ENCODE measurements around the gene SSX2IP.

SSX2IP gene

GRCh38 chr1:84712276-84712874 lies 22.1 kb upstream of the SSX2IP start:
- H3K4me3 ChIP-seq (ENCODE audit: low read length): no peak overlapping the region
- no peak for DNase-seq (ENCODE audit: low read depth, low spot score)

- no peak overlapping the region for H3K4me3 ChIP-seq (ENCODE audit: low read length)
- DNase-seq (ENCODE audit: low read depth, low spot score): no peak
Measured at GRCh38 chr1:84711869-84712268, 21.6 kb upstream of the SSX2IP start.

GRCh38 chr1:84711121-84711520 lies 20.9 kb upstream of the SSX2IP start:
- DNase-seq (ENCODE audit: low read depth, low spot score): no peak
- no peak overlapping the region for H3K4me3 ChIP-seq (ENCODE audit: low read length)

DNA sequence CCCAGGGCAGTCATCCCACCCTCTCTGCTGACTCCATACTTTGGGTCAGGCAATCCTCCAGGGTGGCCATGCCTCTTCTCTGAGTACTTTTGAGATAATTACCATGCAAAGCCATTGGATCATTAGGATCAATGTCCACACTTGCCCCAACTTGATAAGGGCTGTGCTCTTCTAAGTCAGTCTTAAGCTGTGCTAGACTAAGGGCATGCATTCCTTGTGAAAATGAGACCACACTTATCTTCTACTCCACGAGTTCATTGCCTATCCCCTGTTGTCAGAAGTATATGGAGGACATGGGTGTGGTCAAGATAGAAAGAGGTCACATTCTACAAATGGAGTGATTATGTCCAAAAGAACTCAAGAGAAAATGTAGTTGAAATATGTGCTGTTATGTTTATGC lies 18.9 kb upstream of the SSX2IP start:
- DNase-seq (ENCODE audit: low read depth, low spot score): no peak
- H3K4me3 ChIP-seq (ENCODE audit: low read length): no peak overlapping the region

- no peak for DNase-seq (ENCODE audit: low read depth, low spot score)
- H3K4me3 ChIP-seq (ENCODE audit: low read length): no peak overlapping the region
Measured at GRCh38 chr1:84708031-84708430, 17.8 kb upstream of the SSX2IP start.

DNA sequence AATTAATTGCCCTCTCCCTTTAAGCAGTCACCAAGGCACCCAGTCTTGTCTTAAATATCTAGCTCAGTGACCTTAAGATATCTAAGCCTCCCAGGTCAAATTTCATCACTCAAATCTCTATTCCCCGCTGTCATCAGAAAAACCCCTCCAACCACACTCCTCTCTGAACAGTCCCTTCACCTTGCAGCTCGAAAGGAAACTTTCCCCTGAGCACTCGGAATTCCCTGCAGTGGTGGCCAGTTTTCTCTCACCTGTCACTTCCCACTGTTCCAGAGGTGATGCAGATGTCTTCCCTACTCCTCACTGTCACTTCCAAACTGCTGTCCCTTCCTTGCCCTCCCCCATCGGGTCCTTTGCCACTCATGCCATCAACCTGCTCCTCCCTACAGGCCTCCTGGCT lies 15.3 kb upstream of the SSX2IP start:
- no peak for DNase-seq (ENCODE audit: low read depth, low spot score)
- no peak overlapping the region for H3K4me3 ChIP-seq (ENCODE audit: low read length)

- H3K4me3 ChIP-seq (ENCODE audit: low read length): no peak overlapping the region
- no peak for DNase-seq (ENCODE audit: low read depth, low spot score)
Measured at GRCh38 chr1:84704872-84705417, 14.7 kb upstream of the SSX2IP start.

DNA sequence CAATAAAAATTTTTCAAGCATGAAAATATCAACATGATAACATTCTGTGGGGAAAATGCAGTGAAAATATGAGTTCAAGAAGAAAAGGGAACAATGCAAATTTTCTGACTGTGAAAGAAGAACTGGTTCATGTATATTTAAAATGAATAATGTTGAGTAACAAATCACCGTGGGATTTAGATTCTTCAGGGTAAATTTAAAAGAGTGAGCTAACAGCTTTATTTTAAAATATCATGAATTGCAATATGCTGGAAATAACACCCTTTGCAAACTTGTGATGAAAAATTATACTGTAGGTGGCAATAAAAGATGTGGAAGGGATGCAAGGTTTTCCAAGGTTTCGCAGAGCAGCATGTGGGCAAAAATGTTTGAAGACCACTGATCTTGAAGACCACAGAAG lies 13.2 kb upstream of the SSX2IP start:
- no peak overlapping the region for H3K4me3 ChIP-seq (ENCODE audit: low read length)
- no peak for DNase-seq (ENCODE audit: low read depth, low spot score)

GRCh38 chr1:84702143-84702542 lies 11.9 kb upstream of the SSX2IP start:
- DNase-seq (ENCODE audit: low read depth, low spot score): no peak

GRCh38 chr1:84701376-84701775 lies 11.1 kb upstream of the SSX2IP start:
- no peak overlapping the region for H3K4me3 ChIP-seq (ENCODE audit: low read length)
- no peak for DNase-seq (ENCODE audit: low read depth, low spot score)

More at GRCh38 chr1:84702143-84702542, 11.9 kb upstream of the SSX2IP start:
- no peak overlapping the region for H3K4me3 ChIP-seq (ENCODE audit: low read length)

DNA sequence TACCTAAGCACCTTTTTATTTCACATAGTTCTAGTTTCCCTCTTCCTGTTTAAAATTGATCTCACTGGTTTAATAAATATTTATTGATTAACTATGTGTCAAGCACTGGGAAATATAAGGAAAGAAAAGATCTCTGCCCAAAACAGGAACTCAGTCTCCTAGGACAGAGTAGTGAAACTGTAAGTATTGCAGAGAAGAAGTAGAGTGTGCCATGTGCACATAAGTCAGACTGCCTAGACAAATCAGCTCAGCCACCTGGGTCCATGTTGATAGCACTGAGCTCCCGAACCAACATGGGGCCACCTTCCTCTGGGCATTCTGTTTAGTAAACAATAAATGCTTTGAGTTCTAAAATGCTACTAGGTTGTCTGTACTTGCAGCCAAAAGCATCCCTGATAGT lies 9.8 kb upstream of the SSX2IP start:
- H3K4me3 ChIP-seq (ENCODE audit: low read length): no peak overlapping the region
- DNase-seq (ENCODE audit: low read depth, low spot score): no peak

- no peak overlapping the region for H3K4me3 ChIP-seq (ENCODE audit: low read length)
- no peak for DNase-seq (ENCODE audit: low read depth, low spot score)
Measured at GRCh38 chr1:84698151-84699110, 8.2 kb upstream of the SSX2IP start.

- no peak for DNase-seq (ENCODE audit: low read depth, low spot score)
Measured at GRCh38 chr1:84693785-84694184, 3.5 kb upstream of the SSX2IP start.

DNA sequence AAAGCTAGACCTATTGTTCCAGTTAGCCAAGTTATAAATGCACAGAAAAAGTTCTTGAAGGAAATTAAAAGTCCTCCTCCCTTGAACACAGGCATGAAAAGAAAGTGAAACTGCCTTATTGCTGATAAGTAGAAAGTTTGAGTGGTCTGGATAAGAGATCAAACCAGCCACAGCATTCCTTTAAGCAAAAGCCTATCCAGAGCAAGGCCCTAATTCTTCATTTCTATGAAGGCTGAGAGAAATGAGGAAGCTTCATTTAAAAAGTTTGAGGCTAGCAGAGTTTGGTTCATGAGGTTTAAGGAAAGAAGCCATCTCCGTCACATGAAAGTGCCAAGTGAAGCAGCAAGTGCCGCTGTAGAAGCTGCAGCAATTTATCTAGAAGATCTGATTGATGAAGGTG lies 2.7 kb upstream of the SSX2IP start:
- peak overlapping the region; percentile 26 for H3K4me3 ChIP-seq (ENCODE audit: low read length)
- DNase-seq (ENCODE audit: low read depth, low spot score): peak; percentile 57

More at GRCh38 chr1:84693785-84694184, 3.5 kb upstream of the SSX2IP start:
- H3K4me3 ChIP-seq (ENCODE audit: low read length): no peak overlapping the region

DNA sequence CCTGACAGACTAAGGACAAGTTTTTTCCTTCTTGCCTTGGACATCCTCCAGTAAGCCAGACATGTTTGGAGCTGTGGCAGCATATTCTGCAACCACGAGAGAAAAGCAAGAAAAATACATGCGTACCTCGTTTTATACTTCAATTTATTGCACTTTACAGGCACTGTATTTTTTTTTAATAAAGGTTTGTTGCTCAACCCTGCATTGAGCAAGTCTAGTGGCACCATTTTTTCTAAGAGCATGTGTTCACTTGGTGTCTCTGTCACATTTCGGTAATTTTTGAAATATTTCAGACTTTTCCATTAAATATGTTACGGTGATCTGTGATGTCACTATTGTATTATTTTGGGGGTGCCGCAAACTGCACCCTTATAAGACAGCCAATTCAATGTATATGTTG lies 2.1 kb upstream of the SSX2IP start:
- no peak for DNase-seq (ENCODE audit: low read depth, low spot score)
- H3K4me3 ChIP-seq (ENCODE audit: low read length): peak overlapping the region; percentile 26; the same call in 1 of the 2 replicates

DNA sequence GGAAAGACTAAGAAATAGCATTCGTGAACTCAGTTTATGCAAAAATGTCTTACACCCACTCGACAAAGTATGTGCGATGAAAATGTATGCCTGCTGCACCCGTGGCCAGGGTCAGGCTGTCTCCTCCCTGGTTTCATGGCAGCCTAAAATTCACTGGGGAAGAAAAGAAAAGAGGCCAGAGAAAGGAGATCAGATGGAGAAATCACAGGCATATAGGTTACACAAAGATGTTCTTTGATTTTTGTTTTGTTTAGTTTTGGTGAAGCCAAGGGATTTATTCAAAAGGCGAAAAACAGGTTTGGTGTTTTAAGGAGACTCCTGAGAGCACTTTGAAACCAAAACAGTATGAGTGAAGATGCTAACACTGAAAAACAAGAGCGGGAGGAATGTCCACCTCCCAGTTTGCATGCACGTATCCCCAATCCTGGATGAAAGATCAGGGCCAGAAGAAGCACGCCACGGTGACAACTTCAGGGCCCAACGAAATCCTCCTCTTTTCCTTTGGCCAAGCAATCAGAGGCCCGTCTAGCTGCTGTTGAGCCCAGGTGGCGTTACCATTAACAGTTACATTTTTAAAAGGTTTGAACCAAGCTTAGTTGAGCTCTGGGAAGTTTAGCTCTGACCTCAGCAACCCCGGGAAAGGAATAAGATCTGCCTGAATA lies 992 bp upstream of the SSX2IP start:
- peak overlapping the region; percentile 63 for H3K4me3 ChIP-seq (ENCODE audit: low read length)
- DNase-seq (ENCODE audit: low read depth, low spot score): no peak

GRCh38 chr1:84689514-84690396 lies 506 bp downstream of the SSX2IP start:
- H3K4me3 ChIP-seq (ENCODE audit: low read length): peak overlapping the region; percentile 68
- no peak for DNase-seq (ENCODE audit: low read depth, low spot score)

GRCh38 chr1:84688463-84689061 lies 1.7 kb downstream of the SSX2IP start:
- DNase-seq (ENCODE audit: low read depth, low spot score): no peak
- H3K4me3 ChIP-seq (ENCODE audit: low read length): no peak overlapping the region

Measured in Jurkat, Clone E6-1 (cell line).